GM18867 (cell line): ENCODE data around the gene NAP1L4.

ENCODE experiments used
- ATAC-seq: cut with Tn5 transposase; IDR thresholded peaks from one replicate; pipeline ENCODE4 v1.9.1; 2021; ENCODE audit warnings: mild to moderate bottlenecking, moderate library complexity; ENCODE audit not compliant: unreplicated experiment

Gene NAP1L4

GRCh38 chr11:2992234-2992996, at the start of gene NAP1L4:
NAP1L4 (minus strand) TSS chr11:2992329; CDS start chr11:2979220, 13,109 bp downstream.
- peak; percentile 85 for ATAC-seq

GRCh38 chr11:3040881-3041280, 48.8 kb upstream of the NAP1L4 start:
- no peak for ATAC-seq

- ATAC-seq = no peak
Measured at GRCh38 chr11:3037945-3038271, 45.8 kb upstream of the NAP1L4 start.

GRCh38 chr11:3037040-3037944, 45.2 kb upstream of the NAP1L4 start:
- ATAC-seq = no peak

- no peak for ATAC-seq
Measured at GRCh38 chr11:3036419-3036818, 44.3 kb upstream of the NAP1L4 start.

- ATAC-seq = no peak
Measured at GRCh38 chr11:3035333-3035732, 43.2 kb upstream of the NAP1L4 start.

GRCh38 chr11:3030289-3031070, 38.4 kb upstream of the NAP1L4 start:
- no peak for ATAC-seq

GRCh38 chr11:3028813-3029212, 36.7 kb upstream of the NAP1L4 start:
- ATAC-seq = no peak

- no peak for ATAC-seq
Measured at GRCh38 chr11:3026803-3027202, 34.7 kb upstream of the NAP1L4 start.

- ATAC-seq = no peak
Measured at GRCh38 chr11:3022982-3023381, 30.9 kb upstream of the NAP1L4 start.

- no peak for ATAC-seq
Measured at GRCh38 chr11:3022300-3022967, 30.3 kb upstream of the NAP1L4 start.

- ATAC-seq = no peak
Measured at GRCh38 chr11:3021125-3021524, 29.0 kb upstream of the NAP1L4 start.

GRCh38 chr11:3020011-3020410, 27.9 kb upstream of the NAP1L4 start:
- ATAC-seq = no peak

GRCh38 chr11:3018596-3018995, 26.5 kb upstream of the NAP1L4 start:
- no peak for ATAC-seq

- ATAC-seq = no peak
Measured at GRCh38 chr11:3016861-3017260, 24.7 kb upstream of the NAP1L4 start.

- ATAC-seq = no peak
Measured at GRCh38 chr11:3015796-3016195, 23.7 kb upstream of the NAP1L4 start.

- ATAC-seq = no peak
Measured at GRCh38 chr11:3014943-3015342, 22.8 kb upstream of the NAP1L4 start.

GRCh38 chr11:3014057-3014938, 22.2 kb upstream of the NAP1L4 start:
- ATAC-seq = no peak

GRCh38 chr11:3011891-3012885, 20.1 kb upstream of the NAP1L4 start:
- ATAC-seq = no peak
